Measurements from ENCODE around the gene THPO.

The THPO gene

GRCh38 chr3:184377882-184378445 lies at the start of gene THPO:
THPO (minus strand) TSS chr3:184378207; CDS start chr3:184376259, 1,948 bp downstream.
- in situ Hi-C loops (cut with MboI; ENCODE audit: low sequenced_read_pairs), result no loop called here

DNA sequence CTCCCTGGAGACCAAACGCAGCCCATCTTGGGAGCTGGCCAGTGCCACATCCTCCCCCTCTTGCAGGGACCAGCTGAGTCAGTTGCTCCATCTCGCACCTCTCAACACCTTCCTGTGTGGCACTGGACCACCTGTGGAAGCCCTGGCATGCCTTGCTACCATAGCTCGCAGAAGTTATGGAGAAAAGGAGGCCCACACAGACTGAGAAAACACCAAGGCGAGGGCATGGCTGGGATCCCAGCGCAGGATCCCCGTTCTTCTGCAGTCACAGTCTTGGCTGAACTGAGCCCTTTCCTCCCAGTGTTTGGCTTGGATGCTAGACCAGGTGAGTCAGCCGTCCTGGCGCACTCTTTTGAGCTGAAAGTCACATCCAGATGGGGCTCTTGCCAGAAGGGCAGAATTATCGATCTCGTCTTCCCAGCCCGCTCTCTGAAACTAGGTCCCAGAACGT lies 48.7 kb upstream of the THPO start:
- in situ Hi-C loops (cut with MboI; ENCODE audit: low sequenced_read_pairs), result no loop called here

GRCh38 chr3:184423561-184423960 lies 45.6 kb upstream of the THPO start:
- in situ Hi-C loops (cut with MboI; ENCODE audit: low sequenced_read_pairs), result loop anchor here (25.0 kb wide), 1 partner anchor 89 kb away; no protein-coding TSS in a partner anchor

- in situ Hi-C loops (cut with MboI; ENCODE audit: low sequenced_read_pairs), result loop anchor here (25.0 kb wide), 1 partner anchor 93 kb away; no protein-coding TSS in a partner anchor
These were observed 41.2 kb upstream of the THPO start for GRCh38 chr3:184419171-184419570.

GRCh38 chr3:184417619-184418327 lies 39.8 kb upstream of the THPO start:
- in situ Hi-C loops (cut with MboI; ENCODE audit: low sequenced_read_pairs), result loop anchor here (25.0 kb wide), 1 partner anchor 95 kb away; no protein-coding TSS in a partner anchor

- in situ Hi-C loops (cut with MboI; ENCODE audit: low sequenced_read_pairs), result loop anchor here (25.0 kb wide), 1 partner anchor 97 kb away; no protein-coding TSS in a partner anchor
These were observed 37.1 kb upstream of the THPO start for GRCh38 chr3:184415203-184415490.

- in situ Hi-C loops (cut with MboI; ENCODE audit: low sequenced_read_pairs), result loop anchor here (25.0 kb wide), 1 partner anchor 98 kb away; no protein-coding TSS in a partner anchor
These were observed 36.6 kb upstream of the THPO start for GRCh38 chr3:184414418-184415202.

GRCh38 chr3:184409946-184410500 lies 32.0 kb upstream of the THPO start:
- in situ Hi-C loops (cut with MboI; ENCODE audit: low sequenced_read_pairs), result loop anchor here (25.0 kb wide), 1 partner anchor 102 kb away; no protein-coding TSS in a partner anchor

DNA sequence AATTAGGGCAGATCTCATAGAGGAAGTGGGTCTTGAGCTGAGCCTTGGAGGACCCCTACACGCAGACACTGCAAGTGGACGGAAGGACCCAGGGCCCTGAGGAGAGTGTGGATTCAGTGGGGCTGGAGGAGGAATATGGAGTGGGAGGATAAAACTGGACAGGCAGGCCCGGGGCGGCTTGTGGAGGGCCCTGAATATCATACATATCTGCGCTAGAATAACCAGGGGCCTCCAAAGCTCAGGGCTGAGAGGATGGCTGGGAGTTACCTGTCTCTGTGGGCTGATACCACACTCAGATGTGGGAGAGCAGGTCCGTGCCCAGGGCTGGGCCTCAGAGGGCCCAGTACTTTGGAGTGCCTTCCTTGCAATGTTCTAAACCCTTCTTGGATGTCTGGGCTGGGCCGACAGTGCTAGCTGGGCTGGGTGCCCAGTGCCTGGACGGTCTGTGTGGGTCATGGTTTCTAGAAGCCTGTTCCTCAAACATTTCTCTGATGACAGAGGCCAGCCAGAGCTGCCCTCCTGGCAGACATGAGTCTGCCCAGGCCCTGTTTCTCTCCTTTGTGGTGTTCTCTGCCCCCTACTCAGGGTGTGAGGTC lies 31.4 kb upstream of the THPO start:
- in situ Hi-C loops (cut with MboI; ENCODE audit: low sequenced_read_pairs), result loop anchor here (25.0 kb wide), 1 partner anchor 103 kb away; no protein-coding TSS in a partner anchor

DNA sequence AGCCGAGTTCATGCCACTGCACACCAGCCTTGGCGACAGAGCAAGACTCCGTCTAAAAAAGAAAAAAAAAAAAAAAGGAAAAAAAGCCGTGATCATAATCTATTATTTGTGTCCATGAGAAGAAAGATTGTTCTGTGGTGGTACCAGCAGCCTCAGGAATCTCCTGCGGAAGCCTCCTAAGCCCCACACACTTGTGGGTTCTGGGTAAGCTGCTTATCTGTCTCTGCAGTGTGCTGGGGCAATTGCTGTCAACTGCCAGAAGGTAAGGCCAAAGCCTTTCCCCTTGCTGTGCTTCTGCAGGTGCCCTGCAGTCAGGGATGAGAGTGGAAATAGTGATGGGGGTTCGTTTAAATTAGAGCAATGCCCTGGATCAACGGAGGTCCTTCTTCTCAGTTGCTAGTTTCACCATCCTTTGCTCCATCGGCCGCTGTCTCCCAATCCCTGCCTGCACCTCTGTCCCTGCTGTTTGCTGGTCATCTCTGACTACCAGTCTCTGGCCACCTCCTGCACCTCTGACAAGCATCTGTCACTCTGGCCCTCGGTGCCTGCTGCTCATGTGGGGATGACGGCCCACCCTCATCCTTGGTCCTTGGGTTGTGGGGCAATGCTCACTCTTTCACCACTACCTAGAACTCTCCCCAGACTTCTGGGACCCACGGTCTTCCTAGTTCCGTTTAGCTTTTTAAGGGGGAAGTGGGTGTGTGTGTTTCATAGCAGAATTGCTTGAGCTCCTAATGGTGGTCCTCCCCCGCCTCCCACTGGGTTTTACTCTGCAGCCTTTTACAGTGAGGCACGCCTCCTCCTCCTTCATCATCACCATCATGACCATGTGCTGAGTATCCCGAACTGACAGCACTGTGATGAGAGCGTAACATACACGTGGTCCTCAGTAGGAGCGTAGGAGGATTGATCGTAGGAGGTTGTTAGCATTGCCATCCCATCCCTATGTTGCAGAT lies 27.3 kb upstream of the THPO start:
- in situ Hi-C loops (cut with MboI; ENCODE audit: low sequenced_read_pairs), result loop anchor here (25.0 kb wide), 1 partner anchor 107 kb away; no protein-coding TSS in a partner anchor

DNA sequence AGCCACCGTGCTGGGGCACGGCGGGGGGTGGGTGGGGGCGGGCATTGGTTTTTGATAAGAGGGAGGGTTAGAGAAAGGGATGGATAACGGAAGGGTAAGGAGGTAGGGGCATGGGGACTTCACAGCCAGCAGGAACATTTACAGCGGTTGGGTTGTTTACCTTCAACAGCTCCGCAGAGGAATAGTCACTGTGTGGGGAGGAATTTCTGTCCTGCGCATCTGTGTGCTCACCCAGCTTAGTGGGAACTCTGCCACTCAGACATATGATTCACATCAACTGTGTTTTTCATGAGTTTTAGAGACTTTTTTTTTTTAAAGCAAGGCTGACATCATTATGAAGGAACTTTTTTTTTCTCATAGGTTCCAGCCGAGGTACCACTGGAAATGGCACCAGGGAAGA lies 21.4 kb upstream of the THPO start:
- in situ Hi-C loops (cut with MboI; ENCODE audit: low sequenced_read_pairs), result no loop called here

- in situ Hi-C loops (cut with MboI; ENCODE audit: low sequenced_read_pairs), result no loop called here
These were observed 17.3 kb upstream of the THPO start for GRCh38 chr3:184395320-184395660.

DNA sequence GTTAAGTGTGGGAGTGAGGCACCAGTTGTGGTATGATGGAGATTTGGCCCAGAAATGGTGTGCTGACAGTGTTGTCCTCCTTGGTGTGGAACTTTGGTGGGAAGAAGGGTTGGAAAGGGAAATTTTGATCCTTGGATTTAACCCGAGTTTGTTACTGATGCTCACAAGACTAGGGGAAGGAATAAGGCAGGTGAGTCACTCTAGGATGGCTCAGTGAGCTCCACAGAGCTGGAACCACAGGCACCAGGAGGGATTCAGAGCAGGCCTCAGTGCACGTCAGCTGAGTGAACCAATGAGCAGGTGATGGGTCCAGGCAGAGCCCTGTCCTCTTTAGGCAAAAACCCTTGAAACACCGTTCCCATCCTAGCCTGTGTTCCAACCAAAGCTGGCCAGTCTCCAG lies 13.3 kb upstream of the THPO start:
- in situ Hi-C loops (cut with MboI; ENCODE audit: low sequenced_read_pairs), result no loop called here

GRCh38 chr3:184389935-184390528 lies 12.0 kb upstream of the THPO start:
- in situ Hi-C loops (cut with MboI; ENCODE audit: low sequenced_read_pairs), result no loop called here

- in situ Hi-C loops (cut with MboI; ENCODE audit: low sequenced_read_pairs), result no loop called here
These were observed 11.4 kb upstream of the THPO start for GRCh38 chr3:184389384-184389783.

GRCh38 chr3:184388936-184389230 lies 10.9 kb upstream of the THPO start:
- in situ Hi-C loops (cut with MboI; ENCODE audit: low sequenced_read_pairs), result no loop called here

- in situ Hi-C loops (cut with MboI; ENCODE audit: low sequenced_read_pairs), result no loop called here
These were observed 10.3 kb upstream of the THPO start for GRCh38 chr3:184388164-184388935.

GRCh38 chr3:184387174-184387714 lies 9.2 kb upstream of the THPO start:
- in situ Hi-C loops (cut with MboI; ENCODE audit: low sequenced_read_pairs), result no loop called here

Data from HL-60/S4 treated with retinoic acid at 250 ng/mL for 4 days and 3 days (cell line).